Tibial nerve (tissue), 4 donors: Measurements from ENCODE around the gene HAGHL. TPM values are rescaled to one million over a fixed set of nuclear protein-coding genes. Genes with fewer than 3 reads are reported as not detected.
"Not testable (repeated sequence)": the region's sequence is repeated elsewhere in the genome, so short reads cannot be mapped to it uniquely, and the experiment has no call there.

Source experiments
- DNase-seq, 2 donors: peaks; one replicate each; pipeline ENCODE4 v3.0.0-alpha.2; 2019; ENCODE audit warnings: low spot score in 2 of 2
- H3K27ac ChIP-seq, 4 donors: fragments of 200-600 bp; sonication (generic) in 3 of 4; one replicate each; pipeline ENCODE4 v1.5.1; 2017 to 2019; ENCODE audit warnings: mild to moderate bottlenecking in 1 of 4
- H3K27me3 ChIP-seq, 2 donors: fragments of 200-600 bp; sonication (generic) in 1 of 2; one replicate each; pipeline versions ENCODE4 v1.5.1 to v1.6.0; 2017 to 2019
- H3K36me3 ChIP-seq, 3 donors: fragments of 200-600 bp; sonication (generic); one replicate each; pipeline ENCODE4 v1.5.1; 2018 to 2019
- H3K4me1 ChIP-seq, 4 donors: fragments of 200-600 bp; sonication (generic) in 3 of 4; one replicate each; pipeline ENCODE4 v1.5.1; 2017 to 2019
- H3K4me3 ChIP-seq, 4 donors: fragments of 200-600 bp; sonication (generic) in 3 of 4; one replicate each; pipeline ENCODE4 v1.5.1; 2017 to 2019; ENCODE audit warnings: mild to moderate bottlenecking in 1 of 4, moderate library complexity in 1 of 4
- H3K9me3 ChIP-seq, 4 donors: fragments of 200-600 bp; sonication (generic) in 3 of 4; one replicate each; pipeline ENCODE4 v1.5.1; 2017 to 2019
- CTCF ChIP-seq, 5 experiments: fragments of 200-600 bp in 3 of 5; fragments of 450-650 bp in 2 of 5; sonication (generic) in 3 of 5; IDR thresholded peaks; one replicate each; pipeline ENCODE4 v1.5.1; 2016 to 2019; ENCODE audit warnings: antibody characterized with exemption in 5 of 5, mild to moderate bottlenecking in 3 of 5, moderate library complexity in 2 of 5
- EP300 ChIP-seq, 2 donors: sonication (generic); formaldehyde crosslinking; IDR thresholded peaks; one replicate each; pipeline ENCODE4 v1.6.1; 2017; ENCODE audit warnings: antibody characterized with exemption in 2 of 2, mild to moderate bottlenecking in 1 of 2
- POLR2A ChIP-seq, 2 donors: fragments of 450-650 bp; IDR thresholded peaks; one replicate each; pipeline ENCODE4 v1.6.1; 2017; ENCODE audit warnings: antibody characterized with exemption in 2 of 2, mild to moderate bottlenecking in 2 of 2, moderate library complexity in 2 of 2
- WGBS, 2 donors: methylation state at CpG; one replicate each; pipeline ENCODE4 v1.1.5; 2018; 5-methylcytosine and 5-hydroxymethylcytosine counted together
- total RNA-seq, 4 donors: library from RNA; depleted of rRNA; stranded (reverse); fragments of >200 nt; gene quantifications; one replicate each; pipeline ENCODE4 v1.1.0, GENCODE V29; 2016

Gene HAGHL
- total RNA-seq, 4 donors from 2014 or later, result 3.5 to 18.0 (median 6.3) TPM

DNA sequence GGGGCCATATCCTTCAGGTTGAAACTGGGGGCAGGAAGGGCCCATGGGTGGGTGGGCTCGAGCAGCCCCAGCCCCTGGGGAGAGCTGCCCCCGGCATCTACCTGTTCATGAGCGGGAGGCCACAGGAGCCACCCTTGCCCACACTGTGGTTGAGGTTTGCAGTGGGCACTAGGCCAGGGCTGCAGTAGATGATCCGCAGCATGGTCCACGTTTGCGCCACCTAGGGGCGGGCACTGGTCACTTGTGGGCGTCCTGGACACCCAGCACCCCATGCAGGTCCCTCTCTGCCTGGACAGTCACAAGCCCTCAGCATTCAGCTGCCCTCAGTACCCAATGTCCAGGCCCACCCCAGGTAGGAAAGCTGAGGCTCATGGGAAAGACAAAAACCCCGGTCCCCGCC lies 40.9 kb upstream of the HAGHL start:
- 54 to 85% methylated on average over 5 to 8 of the region's 10 CpGs for WGBS, 2 donors
- DNase-seq, result no peak
- peaks cover 0 to 53% (median 15%) of the 10 kb centered on the region in 3 donors for H3K36me3 ChIP-seq
- H3K4me1 ChIP-seq, result peaks cover 0 to 79% (median 46%) of the 10 kb centered on the region in 4 donors
- H3K27ac ChIP-seq, result no peak overlapping the region
- H3K4me3 ChIP-seq, result no peak overlapping the region
- TF ChIP-seq CTCF (IDR thresholded peaks at IDR 0.05), result peak in 1 of 5 experiments; percentile 12
- TF ChIP-seq POLR2A (IDR thresholded peaks at IDR 0.05), result no peak
- TF ChIP-seq EP300 (IDR thresholded peaks at IDR 0.05), result no peak
- no peaks in the 10 kb centered on the region for H3K27me3 ChIP-seq
- H3K9me3 ChIP-seq, result no peaks in the 10 kb centered on the region

- TF ChIP-seq POLR2A (IDR thresholded peaks at IDR 0.05) (no peak), EP300 (IDR thresholded peaks at IDR 0.05) (no peak), CTCF (IDR thresholded peaks at IDR 0.05) (no peak)
- DNase-seq, result no peak
- H3K4me3 ChIP-seq, result no peak overlapping the region
- H3K36me3 ChIP-seq, result peaks cover 0 to 48% (median 14%) of the 10 kb centered on the region in 3 donors
- no peaks in the 10 kb centered on the region for H3K27me3 ChIP-seq
- WGBS, 2 donors, result 90 to 95% methylated on average over 45 of the region's 51 CpGs
- no peak overlapping the region for H3K27ac ChIP-seq
- peaks cover 0 to 72% (median 39%) of the 10 kb centered on the region in 4 donors for H3K4me1 ChIP-seq
- H3K9me3 ChIP-seq, result no peaks in the 10 kb centered on the region
Measured at GRCh38 chr16:686459-687260, 40.2 kb upstream of the HAGHL start.

- H3K9me3 ChIP-seq, result no peaks in the 10 kb centered on the region
- peaks cover 0 to 6% of the 10 kb centered on the region in 2 donors for H3K27me3 ChIP-seq
- H3K4me3 ChIP-seq, result no peak overlapping the region
- no peak for DNase-seq
- 87 to 92% methylated on average over 9 to 19 of the region's 19 CpGs for WGBS, 2 donors
- H3K27ac ChIP-seq, result no peak overlapping the region
- peaks cover 0 to 63% (median 33%) of the 10 kb centered on the region in 4 donors for H3K4me1 ChIP-seq
- peaks cover 0 to 39% (median 6%) of the 10 kb centered on the region in 3 donors for H3K36me3 ChIP-seq
- TF ChIP-seq EP300 (IDR thresholded peaks at IDR 0.05) (no peak), CTCF (IDR thresholded peaks at IDR 0.05) (no peak), POLR2A (IDR thresholded peaks at IDR 0.05) (no peak)
Measured at GRCh38 chr16:687499-687898, 39.4 kb upstream of the HAGHL start.

GRCh38 chr16:689175-689897 lies 37.6 kb upstream of the HAGHL start:
- H3K4me1 ChIP-seq, result peaks cover 0 to 57% (median 24%) of the 10 kb centered on the region in 4 donors
- peaks cover 0 to 23% of the 10 kb centered on the region in 2 donors for H3K27me3 ChIP-seq
- TF ChIP-seq POLR2A (IDR thresholded peaks at IDR 0.05), result no peak
- no peak for TF ChIP-seq EP300 (IDR thresholded peaks at IDR 0.05)
- no peak for TF ChIP-seq CTCF (IDR thresholded peaks at IDR 0.05)
- peaks cover 0 to 32% (median 0%) of the 10 kb centered on the region in 3 donors for H3K36me3 ChIP-seq
- 81 to 90% methylated on average over 24 of the region's 26 CpGs for WGBS, 2 donors
- peak overlapping the region; percentile 63 to 99 (median 82) for H3K4me3 ChIP-seq
- no peaks in the 10 kb centered on the region for H3K9me3 ChIP-seq
- H3K27ac ChIP-seq, result peak overlapping the region in 3 of 4 donors; percentile 88 to 94 (median 90)
- DNase-seq, result no peak

DNA sequence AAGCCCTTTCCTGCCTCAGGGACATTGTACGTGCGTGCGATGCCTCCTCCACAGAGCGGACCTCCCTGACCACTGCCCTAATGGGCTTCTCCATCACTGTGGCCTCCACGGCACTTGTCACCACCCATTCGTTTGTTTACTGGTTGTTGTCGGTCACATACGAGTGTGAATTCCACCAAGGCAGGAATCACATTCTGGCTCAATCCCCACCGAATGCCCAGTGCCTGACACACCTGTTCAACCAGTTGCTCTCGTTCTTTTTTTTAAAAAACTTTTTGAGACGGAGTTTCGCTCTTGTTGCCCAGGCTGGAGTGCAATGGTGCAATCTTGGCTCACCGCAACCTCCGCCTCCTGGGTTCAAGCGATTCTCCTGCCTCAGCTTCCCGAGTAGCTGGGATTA lies 35.7 kb upstream of the HAGHL start:
- not testable (repeated sequence) for H3K9me3 ChIP-seq, H3K4me3 ChIP-seq, H3K27ac ChIP-seq, DNase-seq
- H3K4me1 ChIP-seq, result peaks cover 0 to 56% (median 27%) of the 10 kb centered on the region in 4 donors
- peaks cover 0 to 20% (median 0%) of the 10 kb centered on the region in 3 donors for H3K36me3 ChIP-seq
- H3K27me3 ChIP-seq, result peaks cover 0 to 41% of the 10 kb centered on the region in 2 donors
- 89 to 92% methylated on average over 16 of the region's 16 CpGs for WGBS, 2 donors
